GM18861 (cell line): ENCODE measurements around the gene CLPTM1.

ENCODE experiments used
- ATAC-seq: cut with Tn5 transposase; IDR thresholded peaks from one replicate; pipeline ENCODE4 v1.9.1; 2021; ENCODE audit not compliant: unreplicated experiment

Gene CLPTM1

GRCh38 chr19:45008552-45008951, 53.4 kb downstream of the CLPTM1 start:
- ATAC-seq, result no peak

- ATAC-seq, result no peak
Measured at GRCh38 chr19:45009625-45010255, 54.6 kb downstream of the CLPTM1 start.

DNA sequence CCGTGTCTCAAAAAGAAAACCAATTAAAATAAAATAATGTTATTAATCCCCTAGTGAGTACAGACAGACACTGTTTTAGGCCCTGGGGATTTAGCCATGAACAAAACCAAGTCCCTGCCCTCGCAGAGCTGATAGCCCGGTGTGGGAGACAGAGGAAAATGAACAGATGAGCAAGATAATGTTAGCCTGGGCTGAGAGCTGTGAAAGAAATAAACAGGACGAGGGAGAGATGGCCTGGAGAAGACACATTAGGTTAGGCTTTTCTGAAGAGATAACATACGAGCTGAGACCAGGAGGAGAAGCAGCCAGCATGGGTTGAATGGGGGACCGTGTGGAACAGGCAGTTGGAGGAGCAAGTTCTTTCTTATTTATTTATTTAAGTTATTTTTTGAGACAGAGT, 55.1 kb downstream of the CLPTM1 start:
- no peak for ATAC-seq

- no peak for ATAC-seq
Measured at GRCh38 chr19:45011959-45012358, 56.8 kb downstream of the CLPTM1 start.

GRCh38 chr19:45016388-45017314, 61.5 kb downstream of the CLPTM1 start:
- peak; percentile 62 for ATAC-seq

GRCh38 chr19:45019187-45019586, 64.0 kb downstream of the CLPTM1 start:
- ATAC-seq, result no peak

DNA sequence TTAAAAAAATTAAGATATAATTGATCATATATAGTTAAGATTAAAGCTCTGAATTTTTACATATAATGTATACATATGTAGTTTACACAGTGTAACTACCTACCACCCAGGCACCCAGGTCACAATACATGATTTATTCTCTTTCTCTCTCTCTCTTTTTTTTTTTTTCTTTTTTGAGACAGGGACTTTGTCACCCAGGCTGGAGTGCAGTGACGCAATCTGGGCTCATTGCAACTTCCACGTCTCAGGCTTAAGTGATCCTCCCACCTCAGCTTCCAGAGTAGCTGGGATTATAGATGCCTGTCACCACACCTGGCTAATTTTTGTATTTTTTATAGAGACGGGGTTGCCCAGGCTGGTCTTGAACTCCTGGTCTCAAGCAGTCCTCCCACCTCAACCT, 64.9 kb downstream of the CLPTM1 start:
- no peak for ATAC-seq

DNA sequence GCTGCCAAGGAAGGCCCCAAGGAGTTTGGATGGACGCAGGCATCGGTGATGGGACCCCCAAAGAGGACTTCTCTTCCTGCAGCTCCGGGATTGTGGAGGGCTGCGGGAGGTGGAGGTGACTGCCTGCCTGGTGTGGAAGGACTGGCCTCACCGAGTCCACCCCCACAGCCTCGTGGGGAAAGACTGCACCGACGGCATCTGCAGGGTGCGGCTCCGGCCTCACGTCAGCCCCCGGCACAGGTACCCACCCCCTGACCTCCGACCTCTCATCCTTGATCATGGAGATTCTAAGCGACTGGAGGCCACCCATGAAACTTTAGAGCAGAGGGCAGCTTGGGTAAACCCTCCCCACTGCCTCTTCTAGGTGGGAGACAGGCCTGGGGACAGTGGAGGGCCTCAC, 66.8 kb downstream of the CLPTM1 start:
- no peak for ATAC-seq

DNA sequence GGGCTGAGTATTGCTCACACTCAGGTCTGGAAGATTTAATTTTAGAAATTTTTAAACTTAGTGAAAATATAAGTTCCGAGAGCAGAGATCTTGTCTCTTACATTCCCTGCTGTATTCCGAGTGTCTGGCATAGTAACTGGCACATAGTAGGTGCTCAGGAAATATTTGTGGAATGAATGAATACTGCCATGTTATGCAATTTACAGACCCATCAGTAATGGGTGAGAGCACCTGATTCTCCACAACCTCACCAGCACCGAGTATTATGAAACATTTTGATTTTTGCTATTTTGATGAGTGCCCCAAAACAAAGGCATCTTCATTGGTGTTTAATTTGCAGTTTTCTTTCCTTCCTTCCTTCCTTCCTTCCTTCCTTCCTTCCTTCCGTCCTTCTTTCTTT, 67.9 kb downstream of the CLPTM1 start:
- ATAC-seq, result no peak

GRCh38 chr19:45025264-45025663, 70.1 kb downstream of the CLPTM1 start:
- no peak for ATAC-seq

DNA sequence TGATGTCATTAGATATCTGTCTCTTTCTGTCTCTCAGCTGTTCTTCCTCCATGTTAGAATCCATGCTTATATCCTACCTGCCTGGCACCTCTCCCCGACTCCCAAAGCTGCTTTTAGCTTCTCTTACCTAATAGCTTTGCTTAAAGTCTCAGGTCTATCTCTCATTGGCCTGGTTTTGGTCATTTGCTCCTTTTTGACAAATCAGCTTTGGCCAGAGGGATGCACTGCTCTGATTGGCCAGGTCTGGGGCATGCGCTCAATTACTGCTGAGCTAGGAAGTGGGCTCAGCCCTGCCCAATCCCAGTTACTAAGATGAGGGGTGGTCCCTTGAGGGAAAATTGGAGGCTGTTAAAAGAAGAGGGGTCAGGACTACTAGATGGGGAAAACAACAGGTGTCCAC, 72.2 kb downstream of the CLPTM1 start:
- no peak for ATAC-seq

GRCh38 chr19:45030825-45031224, 75.6 kb downstream of the CLPTM1 start:
- no peak for ATAC-seq

DNA sequence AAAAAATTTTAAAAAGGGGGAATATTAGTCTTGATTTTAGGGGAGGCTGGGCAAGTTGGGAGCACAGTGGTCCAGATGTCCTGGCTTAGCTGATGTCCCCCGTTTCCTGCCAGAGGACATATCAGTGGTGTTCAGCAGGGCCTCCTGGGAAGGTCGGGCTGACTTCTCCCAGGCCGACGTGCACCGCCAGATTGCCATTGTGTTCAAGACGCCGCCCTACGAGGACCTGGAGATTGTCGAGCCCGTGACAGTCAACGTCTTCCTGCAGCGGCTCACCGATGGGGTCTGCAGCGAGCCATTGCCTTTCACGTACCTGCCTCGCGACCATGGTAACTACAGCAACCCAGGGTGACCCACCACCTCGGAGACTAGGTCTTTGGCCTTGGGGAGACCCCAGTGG, 77.2 kb downstream of the CLPTM1 start:
- ATAC-seq, result no peak

GRCh38 chr19:45035755-45036154, 80.6 kb downstream of the CLPTM1 start:
- ATAC-seq, result no peak

DNA sequence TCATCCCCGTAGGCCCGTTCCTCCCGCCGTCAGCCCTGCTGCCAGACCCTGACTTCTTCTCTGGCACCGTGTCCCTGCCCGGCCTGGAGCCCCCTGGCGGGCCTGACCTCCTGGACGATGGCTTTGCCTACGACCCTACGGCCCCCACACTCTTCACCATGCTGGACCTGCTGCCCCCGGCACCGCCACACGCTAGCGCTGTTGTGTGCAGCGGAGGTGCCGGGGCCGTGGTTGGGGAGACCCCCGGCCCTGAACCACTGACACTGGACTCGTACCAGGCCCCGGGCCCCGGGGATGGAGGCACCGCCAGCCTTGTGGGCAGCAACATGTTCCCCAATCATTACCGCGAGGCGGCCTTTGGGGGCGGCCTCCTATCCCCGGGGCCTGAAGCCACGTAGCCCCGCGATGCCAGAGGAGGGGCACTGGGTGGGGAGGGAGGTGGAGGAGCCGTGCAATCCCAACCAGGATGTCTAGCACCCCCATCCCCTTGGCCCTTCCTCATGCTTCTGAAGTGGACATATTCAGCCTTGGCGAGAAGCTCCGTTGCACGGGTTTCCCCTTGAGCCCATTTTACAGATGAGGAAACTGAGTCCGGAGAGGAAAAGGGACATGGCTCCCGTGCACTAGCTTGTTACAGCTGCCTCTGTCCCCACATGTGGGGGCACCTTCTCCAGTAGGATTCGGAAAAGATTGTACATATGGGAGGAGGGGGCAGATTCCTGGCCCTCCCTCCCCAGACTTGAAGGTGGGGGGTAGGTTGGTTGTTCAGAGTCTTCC, 82.4 kb downstream of the CLPTM1 start:
- ATAC-seq, result no peak

DNA sequence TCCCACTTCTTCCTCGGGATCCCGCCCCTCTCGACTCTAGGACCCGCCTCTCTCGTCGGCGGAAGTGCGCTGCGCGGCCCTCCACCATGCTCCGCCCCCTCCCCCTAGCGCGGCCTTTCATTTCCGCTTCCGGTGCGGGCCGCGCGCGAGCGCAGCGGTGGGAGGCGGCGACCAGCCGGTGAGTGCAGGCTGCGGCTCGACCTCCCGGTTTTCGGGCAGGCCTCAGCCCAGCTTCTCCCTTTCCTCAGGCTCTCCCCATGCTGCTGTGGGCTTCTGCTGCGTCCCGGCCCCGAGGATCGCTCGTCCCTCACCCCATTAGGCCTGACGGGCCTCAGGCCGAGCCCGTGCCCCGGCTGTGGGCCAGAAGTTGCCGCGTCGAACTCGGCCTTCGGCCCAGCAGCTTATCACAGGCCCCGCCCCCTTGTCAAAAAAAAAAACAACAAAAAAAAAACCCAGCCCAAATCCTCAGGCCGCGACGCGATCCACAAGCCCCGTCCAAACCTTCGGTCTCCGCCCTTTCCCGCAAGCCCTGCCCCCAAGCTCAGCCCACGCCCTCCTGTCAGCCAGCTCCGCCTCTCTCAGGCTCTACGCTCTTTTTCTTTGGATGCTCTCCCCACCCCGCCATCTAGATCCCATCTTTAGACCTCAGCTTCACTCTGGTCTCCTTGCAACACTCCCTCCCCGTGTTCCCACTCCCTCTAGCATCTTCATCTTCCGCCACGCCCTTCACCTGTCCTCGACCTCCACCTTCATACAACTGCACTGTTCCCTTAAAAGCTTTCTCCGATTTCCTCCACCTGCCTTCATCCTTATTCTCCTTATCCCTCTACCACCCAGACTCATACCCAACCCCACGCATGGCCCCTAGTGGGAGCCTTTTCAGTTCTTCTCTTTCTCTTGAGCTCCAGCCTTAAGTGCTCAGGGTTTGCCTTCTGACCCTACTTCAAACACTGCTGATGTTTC, 84.0 kb downstream of the CLPTM1 start, which contains the start of gene CLASRP:
CLASRP (plus strand) TSS at position 115 of the 963 bp plus-strand sequence. CDS start 1,168 bp downstream, outside the sequence.
- peak; percentile 72 for ATAC-seq

- no peak for ATAC-seq
Measured at GRCh38 chr19:45040059-45040771, 85.0 kb downstream of the CLPTM1 start.

DNA sequence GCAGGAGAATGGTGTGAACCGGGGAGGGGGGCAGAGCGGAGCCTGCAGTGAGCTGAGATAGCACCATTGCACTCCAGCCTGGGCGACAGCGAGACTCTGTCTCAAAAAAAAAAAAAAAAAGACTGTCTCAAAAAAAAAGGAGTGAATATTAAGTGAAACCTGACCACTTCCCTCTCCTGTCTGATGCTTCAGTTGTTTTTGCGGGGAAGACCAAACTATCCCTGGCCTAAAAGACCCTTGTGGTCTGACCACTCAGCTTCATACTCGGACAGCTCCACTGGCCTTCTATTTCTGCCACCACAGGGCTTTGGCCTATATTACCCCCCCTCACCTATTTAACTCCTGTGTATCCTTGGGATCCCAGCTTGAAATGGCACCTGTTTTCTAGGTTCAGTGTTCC, 85.9 kb downstream of the CLPTM1 start:
- ATAC-seq, result no peak
